ENCODE results near the gene TRABD2B.

- TF ChIP-seq, protein P1, sequence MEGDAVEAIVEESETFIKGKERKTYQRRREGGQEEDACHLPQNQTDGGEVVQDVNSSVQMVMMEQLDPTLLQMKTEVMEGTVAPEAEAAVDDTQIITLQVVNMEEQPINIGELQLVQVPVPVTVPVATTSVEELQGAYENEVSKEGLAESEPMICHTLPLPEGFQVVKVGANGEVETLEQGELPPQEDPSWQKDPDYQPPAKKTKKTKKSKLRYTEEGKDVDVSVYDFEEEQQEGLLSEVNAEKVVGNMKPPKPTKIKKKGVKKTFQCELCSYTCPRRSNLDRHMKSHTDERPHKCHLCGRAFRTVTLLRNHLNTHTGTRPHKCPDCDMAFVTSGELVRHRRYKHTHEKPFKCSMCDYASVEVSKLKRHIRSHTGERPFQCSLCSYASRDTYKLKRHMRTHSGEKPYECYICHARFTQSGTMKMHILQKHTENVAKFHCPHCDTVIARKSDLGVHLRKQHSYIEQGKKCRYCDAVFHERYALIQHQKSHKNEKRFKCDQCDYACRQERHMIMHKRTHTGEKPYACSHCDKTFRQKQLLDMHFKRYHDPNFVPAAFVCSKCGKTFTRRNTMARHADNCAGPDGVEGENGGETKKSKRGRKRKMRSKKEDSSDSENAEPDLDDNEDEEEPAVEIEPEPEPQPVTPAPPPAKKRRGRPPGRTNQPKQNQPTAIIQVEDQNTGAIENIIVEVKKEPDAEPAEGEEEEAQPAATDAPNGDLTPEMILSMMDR (conservative IDR thresholded peaks at IDR 0.05 in 1 of 2, IDR thresholded peaks at IDR 0.05 in 1 of 2; ENCODE audit: low read depth in 1 of 2, low read length in 2 of 2), result no peak
- TF ChIP-seq EZH2 (IDR thresholded peaks at IDR 0.05; ENCODE audit: low read length, missing control alignments), result no peak
Measured at GRCh38 chr1:47784497-47784822, 212.7 kb downstream of the TRABD2B start.
